HepG2 (cell line): ENCODE measurements around the gene L3MBTL3. TPM values are rescaled to one million over a fixed set of nuclear protein-coding genes. Genes with fewer than 3 reads are reported as not detected.

ENCODE experiments used
- ATAC-seq: fragments of 200-7000 bp; cut with Tn5 transposase; 3 replicates; pipeline ENCODE4 v1.9.1; 2020; ENCODE audit warnings: mild to moderate bottlenecking, moderate library complexity
- BruUV-seq: library from RNA; stranded (reverse); fragments of 400-500 nt; replicated peaks from 2 replicates; lab custom pipeline; 2021; lab: Mats Ljungman, UMichigan
- CTCF ChIA-PET: fragments of 300-600 bp; formaldehyde crosslinking; extraction: SDS; loops from one replicate; lab custom pipeline; 2021; ENCODE audit warnings: low total read pairs, inconsistent platforms, low intra/inter-chr PET ratio; lab: Yijun Ruan, JAX
- POLR2A ChIA-PET: fragments of 350-600 bp; sonication (Branson Sonifier 250); formaldehyde crosslinking; loops from one replicate; lab custom pipeline; 2020; ENCODE audit warnings: antibody characterized with exemption, inconsistent platforms; lab: Yijun Ruan, JAX
- DNase-seq: peaks from one replicate; pipeline ENCODE4 v3.0.0-alpha.2; 2015; ENCODE audit warnings: low spot score
- FAIRE-seq: peaks from 3 replicates; lab custom pipeline; 2011; peaks lifted over from hg19 to GRCh38; lab: Jason Lieb, UNC
- H2AFZ ChIP-seq: one replicate; pipeline ENCODE4 v1.6.1; 2011; ENCODE audit warnings: low read length, inconsistent platforms
- H3K27ac ChIP-seq: fragments of 300-600 bp; 3 replicates; pipeline ENCODE4 v1.8.0; 2011; ENCODE audit warnings: mixed run types, mild to moderate bottlenecking, mixed read lengths, low read length, inconsistent platforms; ENCODE audit not compliant: insufficient read depth; ENCODE audit errors: extremely low read length
- H3K27me3 ChIP-seq, 2 experiments: fragments of 200-600 bp in 1 of 2; 2 replicates in 1 of 2; 3 replicates in 1 of 2; pipeline versions ENCODE4 v1.6.0 to v1.8.0; 2011; ENCODE audit warnings: low read length in 2 of 2, mild to moderate bottlenecking in 2 of 2, moderate library complexity in 2 of 2, inconsistent platforms in 1 of 2; ENCODE audit not compliant: insufficient read depth in 2 of 2, control insufficient read depth in 1 of 2
- H3K36me3 ChIP-seq, 2 experiments: fragments of 200-600 bp in 1 of 2; replicated peaks in 1 of 2; 2 replicates in 1 of 2; 3 replicates in 1 of 2; pipeline versions ENCODE4 v1.5.1 to v1.8.0; 2011; ENCODE audit warnings: low read length in 2 of 2, inconsistent platforms in 1 of 2; ENCODE audit not compliant: insufficient read depth in 2 of 2, control insufficient read depth in 1 of 2
- H3K4me1 ChIP-seq: 2 replicates; pipeline ENCODE4 v1.5.1; 2012; ENCODE audit warnings: low read length, inconsistent platforms; ENCODE audit not compliant: insufficient read depth
- H3K4me2 ChIP-seq: 2 replicates; pipeline ENCODE4 v1.6.0; 2011; ENCODE audit warnings: low read depth, low read length, inconsistent platforms
- H3K4me3 ChIP-seq, 3 experiments: fragments of 200-600 bp in 1 of 3; sonication (generic), shearing (Covaris generic) in 1 of 3; replicated peaks in 1 of 3; 2 replicates each; pipeline ENCODE4 v1.5.1; 2011 to 2016; ENCODE audit warnings: low read length in 3 of 3, inconsistent platforms in 2 of 3, low read depth in 2 of 3, mild to moderate bottlenecking in 2 of 3, control low read depth in 1 of 3, mixed read lengths in 1 of 3; ENCODE audit not compliant: insufficient read depth in 1 of 3
- H3K79me2 ChIP-seq: one replicate; pipeline ENCODE4 v1.6.1; 2011; ENCODE audit warnings: low read length, inconsistent platforms; ENCODE audit not compliant: insufficient read depth
- H3K9ac ChIP-seq: 2 replicates; pipeline ENCODE4 v1.6.0; 2011; ENCODE audit warnings: mild to moderate bottlenecking, low read depth, low read length, inconsistent platforms; ENCODE audit not compliant: insufficient read depth
- H3K9me3 ChIP-seq: 2 replicates; pipeline ENCODE4 v1.5.1; 2012; ENCODE audit warnings: mild to moderate bottlenecking, low read length
- H4K20me1 ChIP-seq: 2 replicates; pipeline ENCODE4 v1.6.0; 2011; ENCODE audit warnings: inconsistent platforms, mild to moderate bottlenecking, low read length, moderate library complexity; ENCODE audit not compliant: insufficient read depth
- FOXA3 ChIP-seq: IDR thresholded peaks from 2 replicates; pipeline ENCODE4 v1.6.1; 2016; ENCODE audit warnings: missing genetic modification reagents, missing compliant biosample characterization
- GPBP1L1 ChIP-seq: sonication (generic); formaldehyde crosslinking; IDR thresholded peaks from 2 replicates; pipeline ENCODE4 v1.5.0; 2020; ENCODE audit warnings: mild to moderate bottlenecking, missing genetic modification reagents
- JUNB ChIP-seq: sonication (generic); formaldehyde crosslinking; IDR thresholded peaks from 2 replicates; pipeline ENCODE4 v1.8.0; 2022; ENCODE audit warnings: missing genetic modification reagents, mild to moderate bottlenecking, borderline replicate concordance
- MIER3 ChIP-seq: IDR thresholded peaks from 2 replicates; pipeline ENCODE4 v1.6.1; 2016; ENCODE audit warnings: missing compliant biosample characterization, borderline replicate concordance
- MIXL1 ChIP-seq: IDR thresholded peaks from 2 replicates; pipeline ENCODE4 v1.6.1; 2016
- TBX2 ChIP-seq: sonication (generic); formaldehyde crosslinking; IDR thresholded peaks from 2 replicates; pipeline ENCODE4 v1.5.0; 2020; ENCODE audit warnings: missing genetic modification reagents, mild to moderate bottlenecking, borderline replicate concordance
- ZEB1 ChIP-seq: IDR thresholded peaks from 2 replicates; pipeline ENCODE4 v1.6.1; 2012; ENCODE audit warnings: mild to moderate bottlenecking, low read depth, inconsistent platforms; ENCODE audit not compliant: insufficient replicate concordance
- ZFAT ChIP-seq: sonication (generic); formaldehyde crosslinking; conservative IDR thresholded peaks from 2 replicates; pipeline ENCODE4 v1.8.1; 2023; ENCODE audit warnings: missing genetic modification reagents, inconsistent platforms
- ZIK1 ChIP-seq: sonication (generic); formaldehyde crosslinking; IDR thresholded peaks from 2 replicates; pipeline ENCODE4 v1.5.0; 2020; ENCODE audit warnings: mild to moderate bottlenecking, low read depth, missing genetic modification reagents, borderline replicate concordance
- ZNF225 ChIP-seq: sonication (generic); formaldehyde crosslinking; IDR thresholded peaks from 2 replicates; pipeline ENCODE4 v1.4.0; 2020; ENCODE audit warnings: mild to moderate bottlenecking, missing genetic modification reagents
- ZNF451 ChIP-seq: sonication (generic); formaldehyde crosslinking; IDR thresholded peaks from 2 replicates; pipeline ENCODE4 v1.5.0; 2020; ENCODE audit warnings: mild to moderate bottlenecking, missing genetic modification reagents
- ZNF83 ChIP-seq: sonication (generic); formaldehyde crosslinking; IDR thresholded peaks from 2 replicates; pipeline ENCODE4 v1.4.0; 2020; ENCODE audit warnings: missing genetic modification reagents, mild to moderate bottlenecking, borderline replicate concordance
- ZNF841 ChIP-seq: sonication (generic); formaldehyde crosslinking; IDR thresholded peaks from 2 replicates; pipeline ENCODE4 v1.8.1; 2023; ENCODE audit warnings: missing genetic modification reagents, borderline replicate concordance
- ZSCAN22 ChIP-seq: sonication (generic); formaldehyde crosslinking; IDR thresholded peaks from 2 replicates; pipeline ENCODE4 v1.4.0; 2020; ENCODE audit warnings: mild to moderate bottlenecking, missing genetic modification reagents
- ZUFSP ChIP-seq: sonication (generic); formaldehyde crosslinking; IDR thresholded peaks from 2 replicates; pipeline ENCODE4 v1.9.0; 2021; ENCODE audit warnings: missing genetic modification reagents, mild to moderate bottlenecking, borderline replicate concordance
- WGBS: methylation state at CpG from one replicate; pipeline ENCODE4 v1.1.6; 2017; ENCODE audit warnings: low lambda C conversion rate; 5-methylcytosine and 5-hydroxymethylcytosine counted together
- in situ Hi-C: cut with HindIII; loops from 2 replicates; pipeline ENCODE4 v1.10.0; 2017; ENCODE audit warnings: low pct_unique_long_range_greater_than_20kb; ENCODE audit not compliant: extremely low pct_ligation_motif_present
- intact Hi-C: fragments of 100-400 bp; cut with micrococcal nuclease; formaldehyde crosslinking; loops from one replicate; pipeline ENCODE4 v1.10.0; 2022; ENCODE audit not compliant: unreplicated experiment
- polyA plus RNA-seq, 8 experiments: library from polyadenylated mRNA; depleted of rRNA in 3 of 8; stranded (reverse) in 7 of 8; unstranded in 1 of 8; fragments of >200 nt; fragmentation: Illumina TruSeq in 4 of 8; extraction: Trizol in 4 of 8; gene quantifications; 2 replicates each; pipeline versions ENCODE4 v1.2.1 to v1.2.3, GENCODE V29; 2011 to 2016; ENCODE audit warnings: low read depth in 4 of 8, missing spikeins in 1 of 8, mixed read lengths in 1 of 8; ENCODE audit not compliant: insufficient read depth in 1 of 8
- total RNA-seq, 5 experiments: library from RNA; depleted of rRNA; stranded (reverse); fragments of >200 nt; fragmentation: Illumina TruSeq; extraction: Trizol; gene quantifications; 2 replicates each; pipeline ENCODE4 v1.2.3, GENCODE V29; 2016; ENCODE audit warnings: low read depth in 1 of 5

Gene L3MBTL3
- total and polyA plus RNA-seq, 2 of the 13 experiments (the other 11 are each of a cell fraction or from before 2014, with no cell fraction given): 1.5 to 2.5 TPM

GRCh38 chr6:130099119-130099518 is 80.7 kb downstream of the L3MBTL3 start:
- no peak overlapping the region for H2AFZ ChIP-seq
- H3K27me3 ChIP-seq: no peaks in the 10 kb centered on the region
- no peak overlapping the region for H3K9ac ChIP-seq
- TF ChIP-seq FOXA3 (CRISPR knock-in tag) (no peak), MIER3 (CRISPR knock-in tag) (no peak), ZNF451 (CRISPR knock-in tag) (no peak), ZEB1 (no peak), ZFAT (CRISPR knock-in tag) (no peak), ZNF83 (CRISPR knock-in tag) (no peak), TBX2 (no peak), ZNF841 (no peak), GPBP1L1 (CRISPR knock-in tag) (no peak), ZSCAN22 (CRISPR knock-in tag) (no peak), JUNB (no peak), ZNF225 (no peak), ZUFSP (no peak), ZIK1 (CRISPR knock-in tag) (no peak), MIXL1 (no peak)
- POLR2A ChIA-PET: no interaction called here
- H3K36me3 ChIP-seq: no peaks in the 10 kb centered on the region
- no peak overlapping the region for H3K4me3 ChIP-seq
- no peaks in the 10 kb centered on the region for H3K9me3 ChIP-seq
- H3K4me2 ChIP-seq: no peak overlapping the region
- CTCF ChIA-PET: no interaction called here
- no peak for ATAC-seq
- no TSS peak for BruUV-seq
- in situ Hi-C loops: no loop called here
- no peaks in the 10 kb centered on the region for H4K20me1 ChIP-seq
- no peaks in the 10 kb centered on the region for H3K79me2 ChIP-seq
- no peak for FAIRE-seq
- H3K4me1 ChIP-seq: no peaks in the 10 kb centered on the region
- 54% methylated on average over 3 of the region's 3 CpGs for WGBS
- intact Hi-C loops: no loop called here
- H3K27ac ChIP-seq: no peak overlapping the region
- DNase-seq: no peak
